ENCODE data around the gene THRAP3. TPM values are rescaled to one million over a fixed set of nuclear protein-coding genes. Genes with fewer than 3 reads are reported as not detected.

The THRAP3 gene
- total and polyA plus RNA-seq, 9 of the 15 experiments (the other 6 are each of a cell fraction or from before 2014, with no cell fraction given): 66.2 to 135 (median 113) TPM

GRCh38 chr1:36223381-36223995 lies 755 bp upstream of the THRAP3 start (continued):
- TF ChIP-seq, protein P1, sequence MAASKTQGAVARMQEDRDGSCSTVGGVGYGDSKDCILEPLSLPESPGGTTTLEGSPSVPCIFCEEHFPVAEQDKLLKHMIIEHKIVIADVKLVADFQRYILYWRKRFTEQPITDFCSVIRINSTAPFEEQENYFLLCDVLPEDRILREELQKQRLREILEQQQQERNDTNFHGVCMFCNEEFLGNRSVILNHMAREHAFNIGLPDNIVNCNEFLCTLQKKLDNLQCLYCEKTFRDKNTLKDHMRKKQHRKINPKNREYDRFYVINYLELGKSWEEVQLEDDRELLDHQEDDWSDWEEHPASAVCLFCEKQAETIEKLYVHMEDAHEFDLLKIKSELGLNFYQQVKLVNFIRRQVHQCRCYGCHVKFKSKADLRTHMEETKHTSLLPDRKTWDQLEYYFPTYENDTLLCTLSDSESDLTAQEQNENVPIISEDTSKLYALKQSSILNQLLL (CRISPR knock-in tag; IDR thresholded peaks at IDR 0.05; ENCODE audit: borderline replicate concordance): no peak
- TF ChIP-seq, protein P2, sequence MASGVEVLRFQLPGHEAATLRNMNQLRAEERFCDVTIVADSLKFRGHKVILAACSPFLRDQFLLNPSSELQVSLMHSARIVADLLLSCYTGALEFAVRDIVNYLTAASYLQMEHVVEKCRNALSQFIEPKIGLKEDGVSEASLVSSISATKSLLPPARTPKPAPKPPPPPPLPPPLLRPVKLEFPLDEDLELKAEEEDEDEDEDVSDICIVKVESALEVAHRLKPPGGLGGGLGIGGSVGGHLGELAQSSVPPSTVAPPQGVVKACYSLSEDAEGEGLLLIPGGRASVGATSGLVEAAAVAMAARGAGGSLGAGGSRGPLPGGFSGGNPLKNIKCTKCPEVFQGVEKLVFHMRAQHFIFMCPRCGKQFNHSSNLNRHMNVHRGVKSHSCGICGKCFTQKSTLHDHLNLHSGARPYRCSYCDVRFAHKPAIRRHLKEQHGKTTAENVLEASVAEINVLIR (CRISPR knock-in tag; IDR thresholded peaks at IDR 0.05): no peak
- TF ChIP-seq ZNF224 (CRISPR knock-in tag; IDR thresholded peaks at IDR 0.05) (no peak), CHD4 (IDR thresholded peaks at IDR 0.05; ENCODE audit: insufficient read depth, insufficient replicate concordance, low read depth, low read length, poor library complexity, severe bottlenecking) (no peak), NR2C1 (IDR thresholded peaks at IDR 0.05) (no peak), NR2C1 (tag; IDR thresholded peaks at IDR 0.05) (no peak; the same call in 1 of the 2 replicates), HEY1 (CRISPR knock-in tag; IDR thresholded peaks at IDR 0.05; ENCODE audit: borderline replicate concordance) (peak; percentile 84; the same call in 1 of the 2 replicates), ZNF644 (tag; IDR thresholded peaks at IDR 0.05; ENCODE audit: low read depth) (no peak; the same call in 1 of the 2 replicates), KDM5B (IDR thresholded peaks at IDR 0.05; ENCODE audit: insufficient replicate concordance, low read depth, low read length) (no peak), ZKSCAN8 (CRISPR knock-in tag; IDR thresholded peaks at IDR 0.05) (no peak), ERF (CRISPR knock-in tag; IDR thresholded peaks at IDR 0.05) (peak; percentile 60; the same call in 1 of the 2 replicates), KDM4B (IDR thresholded peaks at IDR 0.05; ENCODE audit: borderline replicate concordance in 2 of 2, low read depth in 1 of 2) (no peak), RBM39 (optimal IDR thresholded peaks at IDR 0.05; ENCODE audit: low read depth, low read length) (no peak), GTF2F1 (IDR thresholded peaks at IDR 0.05; ENCODE audit: low read depth, low read length) (no peak), TAF15 (IDR thresholded peaks at IDR 0.05; ENCODE audit: low read depth, low read length) (no peak), HDGF (IDR thresholded peaks at IDR 0.05) (no peak), CTBP1 (IDR thresholded peaks at IDR 0.05; ENCODE audit: borderline replicate concordance) (no peak), ZNF133 (CRISPR knock-in tag; IDR thresholded peaks at IDR 0.05) (no peak; the same call in 1 of the 2 replicates), FOXJ3 (CRISPR knock-in tag; IDR thresholded peaks at IDR 0.05) (no peak), KAT7 (CRISPR knock-in tag; IDR thresholded peaks at IDR 0.05; ENCODE audit: borderline replicate concordance) (no peak), ADNP (tag; IDR thresholded peaks at IDR 0.05) (no peak)
- TF ChIP-seq, protein P3, sequence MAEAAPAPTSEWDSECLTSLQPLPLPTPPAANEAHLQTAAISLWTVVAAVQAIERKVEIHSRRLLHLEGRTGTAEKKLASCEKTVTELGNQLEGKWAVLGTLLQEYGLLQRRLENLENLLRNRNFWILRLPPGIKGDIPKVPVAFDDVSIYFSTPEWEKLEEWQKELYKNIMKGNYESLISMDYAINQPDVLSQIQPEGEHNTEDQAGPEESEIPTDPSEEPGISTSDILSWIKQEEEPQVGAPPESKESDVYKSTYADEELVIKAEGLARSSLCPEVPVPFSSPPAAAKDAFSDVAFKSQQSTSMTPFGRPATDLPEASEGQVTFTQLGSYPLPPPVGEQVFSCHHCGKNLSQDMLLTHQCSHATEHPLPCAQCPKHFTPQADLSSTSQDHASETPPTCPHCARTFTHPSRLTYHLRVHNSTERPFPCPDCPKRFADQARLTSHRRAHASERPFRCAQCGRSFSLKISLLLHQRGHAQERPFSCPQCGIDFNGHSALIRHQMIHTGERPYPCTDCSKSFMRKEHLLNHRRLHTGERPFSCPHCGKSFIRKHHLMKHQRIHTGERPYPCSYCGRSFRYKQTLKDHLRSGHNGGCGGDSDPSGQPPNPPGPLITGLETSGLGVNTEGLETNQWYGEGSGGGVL (CRISPR knock-in tag; IDR thresholded peaks at IDR 0.05): no peak
- TF ChIP-seq, protein P4, sequence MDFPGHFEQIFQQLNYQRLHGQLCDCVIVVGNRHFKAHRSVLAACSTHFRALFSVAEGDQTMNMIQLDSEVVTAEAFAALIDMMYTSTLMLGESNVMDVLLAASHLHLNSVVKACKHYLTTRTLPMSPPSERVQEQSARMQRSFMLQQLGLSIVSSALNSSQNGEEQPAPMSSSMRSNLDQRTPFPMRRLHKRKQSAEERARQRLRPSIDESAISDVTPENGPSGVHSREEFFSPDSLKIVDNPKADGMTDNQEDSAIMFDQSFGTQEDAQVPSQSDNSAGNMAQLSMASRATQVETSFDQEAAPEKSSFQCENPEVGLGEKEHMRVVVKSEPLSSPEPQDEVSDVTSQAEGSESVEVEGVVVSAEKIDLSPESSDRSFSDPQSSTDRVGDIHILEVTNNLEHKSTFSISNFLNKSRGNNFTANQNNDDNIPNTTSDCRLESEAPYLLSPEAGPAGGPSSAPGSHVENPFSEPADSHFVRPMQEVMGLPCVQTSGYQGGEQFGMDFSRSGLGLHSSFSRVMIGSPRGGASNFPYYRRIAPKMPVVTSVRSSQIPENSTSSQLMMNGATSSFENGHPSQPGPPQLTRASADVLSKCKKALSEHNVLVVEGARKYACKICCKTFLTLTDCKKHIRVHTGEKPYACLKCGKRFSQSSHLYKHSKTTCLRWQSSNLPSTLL (IDR thresholded peaks at IDR 0.05): no peak

Measured in K562 (cell line).